H1 (cell line): ENCODE data around the gene PPM1D. TPM values are rescaled to one million over a fixed set of nuclear protein-coding genes. Genes with fewer than 3 reads are reported as not detected.

ENCODE experiments used
- CTCF ChIA-PET: fragments of 300-600 bp; sonication (Branson Sonifier 250); formaldehyde crosslinking; loops from one replicate; lab custom pipeline; 2021; ENCODE audit not compliant: partially characterized antibody; lab: Charles Lee
- POLR2A ChIA-PET: fragments of 300-600 bp; sonication (Branson Sonifier 250); formaldehyde crosslinking; loops from one replicate; lab custom pipeline; 2021; ENCODE audit warnings: inconsistent platforms; ENCODE audit not compliant: partially characterized antibody; lab: Charles Lee
- DNase-seq, 2 experiments: peaks; one replicate each; pipeline versions ENCODE4 v3.0.0 to v3.0.0-alpha.2; 2010 to 2022; ENCODE audit warnings: low spot score in 2 of 2, low read depth in 1 of 2, mixed read lengths in 1 of 2
- FAIRE-seq: peaks from 2 replicates; lab custom pipeline; 2011; peaks lifted over from hg19 to GRCh38; lab: Jason Lieb, UNC
- H2AFZ ChIP-seq: 2 replicates; pipeline ENCODE4 v1.8.1; 2012; ENCODE audit warnings: low read length, inconsistent platforms
- H2AK5ac ChIP-seq: 2 replicates; pipeline ENCODE4 v1.6.1; 2013; ENCODE audit warnings: low read depth, low read length
- H2BK120ac ChIP-seq: replicated peaks from 2 replicates; pipeline ENCODE3; 2013; ENCODE audit warnings: low read depth, low read length, inconsistent platforms
- H2BK12ac ChIP-seq: 2 replicates; pipeline ENCODE4 v1.6.1; 2013; ENCODE audit warnings: low read depth, low read length
- H2BK15ac ChIP-seq: 2 replicates; pipeline ENCODE4 v1.6.1; 2013; ENCODE audit warnings: low read length
- H2BK20ac ChIP-seq: 2 replicates; pipeline ENCODE4 v1.6.1; 2013; ENCODE audit warnings: low read length
- H2BK5ac ChIP-seq: 2 replicates; pipeline ENCODE4 v1.6.1; 2013; ENCODE audit warnings: low read depth, low read length
- H3K14ac ChIP-seq: 2 replicates; pipeline ENCODE4 v1.6.1; 2013; ENCODE audit warnings: inconsistent platforms; ENCODE audit not compliant: insufficient read length
- H3K18ac ChIP-seq: 2 replicates; pipeline ENCODE4 v1.6.1; 2013; ENCODE audit warnings: low read length; ENCODE audit errors: extremely low read depth
- H3K23ac ChIP-seq: 2 replicates; pipeline ENCODE4 v1.6.1; 2013; ENCODE audit warnings: inconsistent platforms; ENCODE audit not compliant: insufficient read length
- H3K23me2 ChIP-seq: 2 replicates; pipeline ENCODE4 v1.6.1; 2013; ENCODE audit warnings: low read depth, low read length
- H3K27ac ChIP-seq: 2 replicates; pipeline ENCODE4 v1.6.1; 2011; ENCODE audit warnings: low read depth, low read length, inconsistent platforms
- H3K27me3 ChIP-seq, 4 experiments: replicated peaks in 1 of 4; 1 replicate in 1 of 4; 2 replicates in 3 of 4; pipeline versions ENCODE4 v1.6.1 to v1.8.1; 2011 to 2013; ENCODE audit warnings: low read length in 3 of 4, mild to moderate bottlenecking in 3 of 4, inconsistent platforms in 2 of 4, mixed read lengths in 2 of 4, moderate library complexity in 1 of 4; ENCODE audit not compliant: control insufficient read depth in 3 of 4, insufficient read depth in 3 of 4; ENCODE audit errors: extremely low read depth in 1 of 4
- H3K36me3 ChIP-seq, 4 experiments: 2 replicates each; pipeline versions ENCODE4 v1.6.1 to v1.8.1; 2011 to 2013; ENCODE audit warnings: mild to moderate bottlenecking in 4 of 4, low read length in 3 of 4, moderate library complexity in 2 of 4, control low read depth in 1 of 4, inconsistent platforms in 1 of 4; ENCODE audit not compliant: insufficient read depth in 4 of 4, control insufficient read depth in 2 of 4
- H3K4ac ChIP-seq: replicated peaks from 2 replicates; pipeline ENCODE3; 2013; ENCODE audit warnings: low read length, low read depth, mixed read lengths, inconsistent platforms; ENCODE audit not compliant: insufficient read length
- H3K4me1 ChIP-seq, 4 experiments: replicated peaks in 1 of 4; 1 replicate in 1 of 4; 2 replicates in 3 of 4; pipeline versions ENCODE4 v1.6.1 to v1.8.1; 2011 to 2013; ENCODE audit warnings: low read length in 3 of 4, inconsistent platforms in 2 of 4, mixed read lengths in 1 of 4; ENCODE audit not compliant: insufficient read depth in 4 of 4, control insufficient read depth in 3 of 4
- H3K4me2 ChIP-seq, 2 experiments: 2 replicates each; pipeline versions ENCODE4 v1.6.1 to v1.8.1; 2011 to 2013; ENCODE audit warnings: low read depth in 2 of 2, low read length in 2 of 2, control low read depth in 1 of 2, inconsistent platforms in 1 of 2, mild to moderate bottlenecking in 1 of 2; ENCODE audit not compliant: insufficient read depth in 1 of 2
- H3K4me3 ChIP-seq, 4 experiments: fragments of 200-600, 300-600 bp in 1 of 4; sonication (generic), shearing (Covaris generic), sonication (Bioruptor Twin) in 1 of 4; 2 replicates each; pipeline versions ENCODE4 v1.5.1 to v1.8.1; 2011 to 2016; ENCODE audit warnings: low read length in 4 of 4, low read depth in 3 of 4, control low read depth in 2 of 4, inconsistent platforms in 2 of 4, mild to moderate bottlenecking in 2 of 4, mixed read lengths in 1 of 4, moderate library complexity in 1 of 4; ENCODE audit not compliant: insufficient read depth in 2 of 4; ENCODE audit errors: extremely low read depth in 1 of 4
- H3K56ac ChIP-seq: replicated peaks from 2 replicates; pipeline ENCODE3; 2013; ENCODE audit warnings: low read depth, mild to moderate bottlenecking, mixed read lengths, low read length, inconsistent platforms; ENCODE audit not compliant: insufficient read length
- H3K79me1 ChIP-seq: 2 replicates; pipeline ENCODE4 v1.6.1; 2013; ENCODE audit warnings: low read depth, low read length, control low read depth
- H3K79me2 ChIP-seq, 2 experiments: 2 replicates each; pipeline versions ENCODE4 v1.6.1 to v1.8.1; 2012 to 2013; ENCODE audit warnings: low read length in 2 of 2, mild to moderate bottlenecking in 2 of 2, inconsistent platforms in 1 of 2; ENCODE audit not compliant: insufficient read depth in 2 of 2, control insufficient read depth in 1 of 2
- H3K9ac ChIP-seq, 4 experiments: replicated peaks in 1 of 4; 1 replicate in 1 of 4; 2 replicates in 3 of 4; pipeline versions ENCODE4 v1.6.1 to v1.8.1; 2011 to 2013; ENCODE audit warnings: low read depth in 3 of 4, low read length in 3 of 4, control low read depth in 2 of 4, mild to moderate bottlenecking in 2 of 4, moderate library complexity in 2 of 4, inconsistent platforms in 1 of 4; ENCODE audit errors: extremely low read depth in 1 of 4
- H3K9me3 ChIP-seq, 2 experiments: 2 replicates each; pipeline versions ENCODE4 v1.6.1 to v1.8.1; 2012 to 2013; ENCODE audit warnings: mild to moderate bottlenecking in 2 of 2, moderate library complexity in 2 of 2, control low read depth in 1 of 2, inconsistent platforms in 1 of 2, low read depth in 1 of 2, low read length in 1 of 2, mixed read lengths in 1 of 2; ENCODE audit not compliant: insufficient read depth in 2 of 2
- H4K20me1 ChIP-seq, 2 experiments: replicated peaks in 1 of 2; 2 replicates each; pipeline versions ENCODE3 to v1.8.1; 2011 to 2013; ENCODE audit warnings: inconsistent platforms in 2 of 2, low read length in 2 of 2, mild to moderate bottlenecking in 1 of 2; ENCODE audit not compliant: insufficient read depth in 2 of 2, control insufficient read depth in 1 of 2
- H4K5ac ChIP-seq: 2 replicates; pipeline ENCODE4 v1.6.1; 2013; ENCODE audit warnings: low read length, low read depth, mixed read lengths, inconsistent platforms; ENCODE audit not compliant: insufficient read length
- H4K8ac ChIP-seq: 2 replicates; pipeline ENCODE4 v1.8.0; 2013; ENCODE audit warnings: mild to moderate bottlenecking, moderate library complexity, low read length, inconsistent platforms; ENCODE audit not compliant: insufficient read depth; ENCODE audit errors: extremely low read depth
- H4K91ac ChIP-seq: replicated peaks from 2 replicates; pipeline ENCODE3; 2013; ENCODE audit warnings: low read length, mixed read lengths, inconsistent platforms; ENCODE audit not compliant: insufficient read length
- CBX8 ChIP-seq: fragments of 300-800, 300-1000 bp; sonication (generic); IDR thresholded peaks from 2 replicates; pipeline ENCODE4 v1.7.1; 2016; ENCODE audit warnings: low read depth, low read length, borderline replicate concordance
- JUND ChIP-seq: IDR thresholded peaks from 2 replicates; pipeline ENCODE4 v1.6.1; 2011; ENCODE audit warnings: mild to moderate bottlenecking, improper control_type of control experiment, low read length
- SIN3A ChIP-seq, 2 experiments: IDR thresholded peaks in 1 of 2; conservative IDR thresholded peaks in 1 of 2; 2 replicates each; pipeline ENCODE4 v1.6.1; 2011 to 2012; ENCODE audit warnings: low read length in 2 of 2, improper control_type of control experiment in 1 of 2, low read depth in 1 of 2, mild to moderate bottlenecking in 1 of 2
- SIX5 ChIP-seq: IDR thresholded peaks from 2 replicates; pipeline ENCODE4 v1.6.1; 2011; ENCODE audit warnings: mild to moderate bottlenecking, low read depth, low read length
- SP1 ChIP-seq: IDR thresholded peaks from 2 replicates; pipeline ENCODE4 v1.6.1; 2011; ENCODE audit warnings: low read depth, low read length
- WGBS, 2 experiments: shearing (Covaris generic) in 1 of 2; methylation state at CpG; one replicate each; pipeline versions ENCODE4 v1.1.6 to v1.1.7; 2013 to 2015; ENCODE audit warnings: low lambda C conversion rate in 2 of 2, mixed read lengths in 2 of 2, inconsistent platforms in 1 of 2, low coverage in 1 of 2, missing lambda C conversion rate in 1 of 2; ENCODE audit not compliant: insufficient replicate concordance in 2 of 2, insufficient coverage in 1 of 2, insufficient read length in 1 of 2; ENCODE audit errors: extremely low coverage in 1 of 2, missing lambda C conversion rate in 1 of 2; 5-methylcytosine and 5-hydroxymethylcytosine counted together
- polyA plus RNA-seq, 7 experiments: library from polyadenylated mRNA; depleted of rRNA in 3 of 7; stranded (reverse) in 5 of 7; unstranded in 2 of 7; fragments of >200 nt in 5 of 7; fragments of 200-250 nt in 2 of 7; gene quantifications; 1 replicate in 5 of 7; 2 replicates in 1 of 7; 4 replicates in 1 of 7; pipeline versions ENCODE4 v1.2.1 to v1.2.3, GENCODE V29; 2011 to 2013; ENCODE audit warnings: missing spikeins in 2 of 7, mixed read lengths in 2 of 7
- total RNA-seq: library from RNA; stranded (reverse); fragmentation: NEBNext Ultra II Directional; extraction: Animal tissue kit (Norgen Biotek cat#: 25700); gene quantifications from 2 replicates; pipeline ENCODE4 v1.2.1, GENCODE V29; 2021

Gene PPM1D
- total and polyA plus RNA-seq, 2 of the 8 experiments (the other 6 are each of a cell fraction or from before 2014, with no cell fraction given), result 5.0 to 16.7 TPM

GRCh38 chr17:60601447-60602384, 1.7 kb downstream of the PPM1D start:
- Histone ChIP-seq H2AK5ac (no peak overlapping the region), H4K5ac (no peak overlapping the region), H2BK15ac (no peak overlapping the region), H4K91ac (no peak overlapping the region), H3K9me3 (no peaks in the 10 kb centered on the region), H3K18ac (no peak overlapping the region), H3K4me2 (peak overlapping the region; percentile 84 to 89), H3K4me1 (peaks cover 0 to 3% (median 0%) of the 10 kb centered on the region in 4 experiments; a peak in 1 of 7 replicates), H3K14ac (no peak overlapping the region), H3K79me2 (peaks cover 16 to 64% of the 10 kb centered on the region in 2 experiments), H3K4ac (no peak overlapping the region), H2BK120ac (no peak overlapping the region), H3K23me2 (peaks cover 4% of the 10 kb centered on the region), H3K27me3 (no peaks in the 10 kb centered on the region), H3K79me1 (peaks cover 2% of the 10 kb centered on the region; the same call in 1 of the 2 replicates), H3K23ac (no peak overlapping the region), H2BK20ac (no peak overlapping the region), H2AFZ (no peak overlapping the region), H3K27ac (no peak overlapping the region), H4K20me1 (peaks cover 3 to 7% of the 10 kb centered on the region in 2 experiments), H2BK12ac (no peak overlapping the region), H3K9ac (peak overlapping the region; percentile 36 to 84 (median 62)), H3K56ac (no peak overlapping the region), H2BK5ac (no peak overlapping the region), H4K8ac (no peak overlapping the region), H3K36me3 (no peaks in the 10 kb centered on the region), H3K4me3 (peak overlapping the region; percentile 68 to 96 (median 93))
- FAIRE-seq, result no peak
- ChIA-PET CTCF (interaction anchor here (0.5 to 2.2 kb wide), 19 partner anchors 9 to 1496 kb away, joined by 3 to 12 read pairs (median 3); no protein-coding TSS in a partner anchor), POLR2A (interaction anchor here (0.7 to 3.4 kb wide), 7 partner anchors 8 to 210 kb away, joined by 3 to 20 read pairs (median 4); partner anchors contain the start of gene USP32)
- 5% methylated on average over 14 of the region's 14 CpGs; no CpG with 5 or more reads in 1 of the 2 experiments for WGBS, 2 experiments
- peak in 1 of 2 experiments; percentile 63 for DNase-seq
- TF ChIP-seq SIN3A (conservative IDR thresholded peaks at IDR 0.05 in 1 of 2, IDR thresholded peaks at IDR 0.05 in 1 of 2; ENCODE audit: low read depth in 1 of 2, low read length in 2 of 2) (no peak), SP1 (peak; percentile 80), CBX8 (no peak), SIX5 (no peak), JUND (no peak)
